CD4-positive, alpha-beta T cell treated with Interferon gamma for 1 hour (primary cell): ENCODE data around the gene TAS2R46.
"Not testable (repeated sequence)": the region's sequence is repeated elsewhere in the genome, so short reads cannot be mapped to it uniquely, and the experiment has no call there.

Experiments used
- DNase-seq: peaks from one replicate; pipeline ENCODE4 v3.0.0-alpha.2; 2020

The TAS2R46 gene

GRCh38 chr12:11062194-11062593 is at the start of gene TAS2R46:
Gene TAS2R46 (minus strand): TSS chr12:11062294. CDS start chr12:11062294, 0 bp downstream.
- not testable (repeated sequence) for DNase-seq

- not testable (repeated sequence) for DNase-seq
Measured at GRCh38 chr12:11111213-11111612, 49.1 kb upstream of the TAS2R46 start.

GRCh38 chr12:11108862-11109261 is 46.8 kb upstream of the TAS2R46 start:
- DNase-seq = no peak

DNA sequence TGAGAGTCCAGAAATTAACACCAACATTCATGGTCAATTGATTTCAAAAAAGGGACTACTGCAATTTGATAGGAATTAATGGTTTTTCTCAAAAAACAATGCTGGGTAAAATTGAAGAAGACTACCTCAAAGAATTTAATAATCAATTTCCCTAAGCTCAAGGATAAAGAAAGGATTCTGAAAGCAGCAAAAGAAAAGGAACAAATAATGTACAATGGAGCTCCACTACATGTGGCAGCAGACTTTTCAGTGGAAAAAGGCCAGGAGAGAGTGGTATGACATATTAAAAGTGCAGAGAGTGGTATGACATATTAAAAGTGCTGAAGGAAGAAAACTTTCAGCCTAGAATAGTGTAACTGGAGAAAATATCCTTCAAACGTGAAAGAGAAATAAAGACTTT is 45.6 kb upstream of the TAS2R46 start:
- DNase-seq = no peak

DNA sequence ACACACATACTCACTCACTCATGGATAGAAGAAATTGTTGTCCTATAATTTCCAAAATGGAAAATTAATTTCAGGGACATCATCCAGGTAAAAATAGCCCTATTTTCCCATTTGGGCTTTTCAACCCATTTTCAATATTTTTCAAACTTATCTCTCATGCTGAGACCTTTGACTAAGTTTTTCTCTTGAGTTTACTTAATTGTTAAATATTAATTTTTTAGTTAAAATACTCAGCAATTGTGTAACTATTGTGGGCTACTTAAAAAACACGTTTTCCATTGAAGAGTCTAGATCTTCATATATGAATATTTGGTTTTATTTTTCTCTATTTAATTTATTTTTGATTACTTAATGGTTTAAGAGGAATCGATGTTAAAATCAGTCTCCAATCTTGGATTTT is 44.2 kb upstream of the TAS2R46 start:
- DNase-seq = no peak

GRCh38 chr12:11105546-11105945 is 43.5 kb upstream of the TAS2R46 start:
- DNase-seq = no peak

GRCh38 chr12:11094910-11095309 is 32.8 kb upstream of the TAS2R46 start:
- not testable (repeated sequence) for DNase-seq

- DNase-seq = no peak
Measured at GRCh38 chr12:11092128-11092527, 30.0 kb upstream of the TAS2R46 start, which contains the start of gene TAS2R43. Gene TAS2R43 (minus strand): TSS chr12:11092313. CDS start chr12:11092229, 84 bp downstream.

GRCh38 chr12:11089246-11089645 is 27.2 kb upstream of the TAS2R46 start:
- no peak for DNase-seq

- DNase-seq = no peak
Measured at GRCh38 chr12:11085419-11085818, 23.3 kb upstream of the TAS2R46 start.

DNA sequence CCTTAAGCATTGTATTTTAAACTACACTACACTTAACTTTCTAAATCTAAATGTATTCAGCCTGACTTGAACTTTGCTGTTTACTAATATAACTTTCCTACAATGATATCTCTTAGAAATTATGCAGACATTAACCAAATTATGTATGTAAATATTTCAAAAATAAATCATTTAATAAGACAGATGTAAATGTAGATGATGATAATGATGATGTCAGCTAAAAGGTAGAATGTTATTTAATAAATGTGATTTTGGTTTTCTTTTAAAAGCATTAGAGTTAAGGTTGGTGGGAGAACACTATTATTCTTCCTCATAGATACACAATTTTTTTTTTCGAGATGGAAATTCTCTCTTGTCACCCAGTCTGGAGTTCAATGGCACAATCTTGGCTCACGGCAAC is 19.9 kb upstream of the TAS2R46 start:
- DNase-seq = no peak

GRCh38 chr12:11078246-11078645 is 16.2 kb upstream of the TAS2R46 start:
- DNase-seq = no peak

DNA sequence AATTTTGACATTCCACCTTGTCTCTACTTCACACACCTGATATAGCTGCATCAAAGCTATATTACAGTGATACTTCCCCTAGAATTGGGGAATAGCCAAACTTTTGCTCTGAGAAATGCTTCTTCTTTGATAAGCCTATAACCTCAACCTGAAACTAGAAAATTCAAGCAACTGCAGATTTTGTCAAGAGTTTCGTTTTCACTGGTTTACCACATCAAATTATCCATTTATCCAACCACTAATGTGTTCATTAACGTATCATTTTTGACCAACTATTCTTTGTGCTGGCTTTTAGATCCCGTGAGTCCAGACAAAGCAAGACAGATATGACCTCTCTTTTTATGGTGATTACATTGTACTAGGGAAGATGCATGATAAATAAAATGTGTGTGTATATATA is 13.5 kb upstream of the TAS2R46 start:
- no peak for DNase-seq

DNA sequence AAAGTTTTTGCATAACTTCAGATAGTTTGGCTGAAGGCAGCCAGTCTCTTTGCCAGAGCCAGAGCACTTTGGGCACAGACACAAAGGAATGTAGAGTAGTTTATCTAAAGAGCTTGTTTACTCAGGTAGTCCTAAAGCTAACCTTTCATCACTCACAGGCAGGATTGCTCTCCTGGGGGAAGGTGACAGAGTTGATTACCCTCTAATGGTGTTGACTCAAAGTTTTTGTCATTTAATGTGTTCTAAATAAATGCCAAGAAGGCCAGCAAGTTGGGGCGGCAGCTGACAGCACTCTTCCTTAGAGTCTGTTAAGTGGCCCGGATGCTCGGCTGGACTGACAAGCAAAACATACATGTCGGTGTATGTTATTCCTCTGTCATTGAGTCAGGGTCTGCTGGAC is 9.3 kb upstream of the TAS2R46 start:
- no peak for DNase-seq

- DNase-seq = no peak
Measured at GRCh38 chr12:11070999-11071398, 8.9 kb upstream of the TAS2R46 start.

- DNase-seq = no peak
Measured at GRCh38 chr12:11069854-11070365, 7.8 kb upstream of the TAS2R46 start.

DNA sequence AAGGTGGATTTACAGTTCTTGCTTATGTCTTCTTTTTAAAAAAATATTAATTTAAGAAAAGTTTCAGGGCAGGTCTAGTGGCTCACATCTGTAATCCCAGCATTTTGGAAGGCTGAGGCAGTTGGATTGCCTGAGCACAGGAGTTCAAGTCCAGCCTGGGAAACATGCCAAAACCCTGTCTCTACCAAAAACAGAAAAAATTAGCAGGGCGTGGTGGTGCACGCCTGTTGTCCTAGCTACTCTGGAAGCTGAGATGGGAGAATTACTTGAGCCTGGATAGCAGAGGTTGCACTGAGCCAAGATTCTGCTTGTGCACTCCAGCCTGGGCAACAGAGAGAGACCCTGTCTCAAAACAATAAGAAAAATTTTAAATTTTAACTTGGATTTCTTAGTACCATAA is 5.4 kb upstream of the TAS2R46 start:
- no peak for DNase-seq

GRCh38 chr12:11059784-11060183 is 2.3 kb downstream of the TAS2R46 start:
- DNase-seq = no peak

DNA sequence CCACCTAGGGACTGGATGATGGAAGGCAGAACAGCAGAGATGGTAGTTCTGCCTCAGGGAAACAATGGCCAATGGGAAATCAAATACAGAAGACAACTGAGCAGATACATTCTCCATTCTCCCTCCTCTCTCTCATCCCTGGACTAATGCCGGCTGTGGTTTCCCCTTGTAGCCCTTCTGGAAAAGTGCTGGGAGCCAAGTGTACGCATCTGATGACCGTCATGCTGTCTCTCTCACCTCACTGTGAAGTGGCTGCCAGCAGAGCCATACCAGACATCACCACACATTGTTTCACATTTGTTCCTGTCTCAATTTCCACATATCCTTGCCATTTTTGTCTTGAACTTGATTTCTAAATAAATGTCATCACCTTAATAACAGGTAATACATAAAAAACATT is 3.1 kb downstream of the TAS2R46 start:
- no peak for DNase-seq

DNA sequence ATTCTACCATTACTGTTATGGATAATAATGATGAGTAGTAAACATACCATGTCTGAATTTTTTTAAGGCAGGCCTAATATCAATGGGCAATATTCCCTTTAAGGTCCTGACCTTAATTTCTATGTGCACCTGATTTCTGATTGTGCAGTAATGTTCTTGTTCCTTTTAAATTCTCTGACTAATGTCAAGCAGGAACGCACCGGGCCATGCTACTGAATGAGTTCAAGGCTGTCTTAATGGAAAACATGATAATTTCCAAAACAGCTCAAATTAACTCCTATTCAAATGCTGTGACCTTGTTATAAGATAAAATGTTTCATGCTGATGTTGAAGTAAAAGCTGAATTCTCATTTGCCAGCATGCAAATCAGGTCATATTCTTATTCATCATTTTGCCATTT is 6.8 kb downstream of the TAS2R46 start:
- no peak for DNase-seq

- DNase-seq = not testable (repeated sequence)
Measured at GRCh38 chr12:11049806-11050531, 12.1 kb downstream of the TAS2R46 start.

DNA sequence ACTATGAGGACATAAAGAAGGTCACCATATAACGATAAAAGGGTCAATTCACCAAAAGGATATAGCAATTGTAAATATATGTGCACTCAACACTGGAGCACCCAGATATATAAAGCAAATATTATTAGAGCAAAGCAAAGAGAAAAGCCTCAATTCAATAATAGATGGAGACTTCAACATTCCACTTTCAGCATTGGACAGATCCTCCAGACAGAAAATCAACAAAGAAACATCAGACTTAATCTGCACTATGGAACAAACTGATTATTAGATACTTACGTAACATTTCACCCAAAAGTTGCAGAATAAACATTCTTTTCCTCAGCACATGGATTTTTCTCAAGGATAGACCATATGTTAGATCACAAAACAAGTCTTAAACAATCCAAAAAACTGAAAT is 20.7 kb downstream of the TAS2R46 start:
- not testable (repeated sequence) for DNase-seq

- no peak for DNase-seq
Measured at GRCh38 chr12:11040162-11040561, 21.9 kb downstream of the TAS2R46 start.

GRCh38 chr12:11039171-11039570 is 22.9 kb downstream of the TAS2R46 start:
- no peak for DNase-seq

DNA sequence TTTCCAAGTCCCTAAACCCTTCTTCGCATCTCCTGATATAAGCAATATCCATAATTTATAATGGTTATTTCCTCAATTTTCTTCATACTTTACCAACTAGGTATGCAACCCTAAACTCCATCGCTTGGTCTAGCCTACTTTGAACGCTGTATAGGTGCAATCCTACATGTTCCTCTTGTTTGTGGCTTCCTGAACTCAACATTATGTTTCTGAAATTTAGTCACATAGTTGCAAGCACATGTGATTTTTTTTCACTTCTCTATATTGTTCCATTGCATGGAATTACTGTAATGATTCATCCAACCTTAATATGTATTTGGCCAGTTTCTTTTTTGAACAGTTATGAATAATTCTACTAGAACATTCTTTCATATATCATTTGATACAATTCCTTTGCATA is 28.1 kb downstream of the TAS2R46 start:
- DNase-seq = not testable (repeated sequence)
